ENCODE results near the gene NMT1. TPM values are rescaled to one million over a fixed set of nuclear protein-coding genes. Genes with fewer than 3 reads are reported as not detected.

NMT1 gene
- total RNA-seq, 1 experiment from 2014 or later: 117 TPM

- ATAC-seq (peak; percentile 100), DNase-seq (peak; percentile 98)
- ChIA-PET POLR2A (ENCODE audit: unreplicated experiment) (interaction anchor here (0.5 to 0.6 kb wide), 2 partner anchors 32 to 216 kb away, joined by 3 to 9 read pairs; partner anchors contain the start of gene NMT1), CTCF (interaction anchor here (0.7 to 1.2 kb wide), 3 partner anchors 42 to 220 kb away, joined by 3 to 13 read pairs (median 10); partner anchors contain the start of gene ACBD4)
- no TSS peak for BruUV-seq (replicated peaks)
- Histone ChIP-seq H3K36me3 (ENCODE audit: low read depth, low read length) (peaks cover 69% of the 10 kb centered on the region), H3K4me2 (ENCODE audit: low read length) (peak overlapping the region; percentile 30), H3K9me3 (ENCODE audit: low read length) (no peaks in the 10 kb centered on the region), H3K27ac (ENCODE audit: low read length) (peak overlapping the region; percentile 59), H3K27me3 (ENCODE audit: low read length) (no peaks in the 10 kb centered on the region), H3K79me2 (ENCODE audit: low read length) (peaks cover 8% of the 10 kb centered on the region; the same call in 1 of the 2 replicates), H3K9me2 (replicated peaks; ENCODE audit: low read length) (no peaks in the 10 kb centered on the region), H3K4me1 (ENCODE audit: insufficient read depth, low read length) (peaks cover 21% of the 10 kb centered on the region), H2AFZ (ENCODE audit: low read length) (no peak overlapping the region), H3K4me3 (ENCODE audit: low read length) (no peak overlapping the region), H4K20me1 (ENCODE audit: low read length) (no peaks in the 10 kb centered on the region), H3K9ac (ENCODE audit: low read length) (peak overlapping the region; percentile 6), H3F3A (ENCODE audit: low read length, unreplicated experiment) (peaks cover 16% of the 10 kb centered on the region)
- no peak for TF ChIP-seq EZH2 (IDR thresholded peaks at IDR 0.05; ENCODE audit: low read length, unreplicated experiment)
- no peak for TF ChIP-seq CTCF (conservative IDR thresholded peaks at IDR 0.05; ENCODE audit: low read depth, low read length)
- no peak for TF ChIP-seq EZH2phosphoT487 (IDR thresholded peaks at IDR 0.05; ENCODE audit: borderline replicate concordance, low read length)
- intact Hi-C loops (cut with micrococcal nuclease): loop anchor here (1.0 to 5.0 kb wide), 4 partner anchors 32 to 74 kb away; partner anchors contain the start of genes DCAKD, NMT1 and PLCD3
These were observed 31.9 kb downstream of the NMT1 start for GRCh38 chr17:45092911-45093430.

- Histone ChIP-seq H3K9ac (ENCODE audit: low read length) (peak overlapping the region; percentile 6), H3K27ac (ENCODE audit: low read length) (peak overlapping the region; percentile 59), H3K79me2 (ENCODE audit: low read length) (peaks cover 8% of the 10 kb centered on the region; the same call in 1 of the 2 replicates), H3K4me3 (ENCODE audit: low read length) (no peak overlapping the region), H3K27me3 (ENCODE audit: low read length) (no peaks in the 10 kb centered on the region), H2AFZ (ENCODE audit: low read length) (no peak overlapping the region), H4K20me1 (ENCODE audit: low read length) (no peaks in the 10 kb centered on the region), H3K4me1 (ENCODE audit: insufficient read depth, low read length) (peaks cover 21% of the 10 kb centered on the region), H3F3A (ENCODE audit: low read length, unreplicated experiment) (peaks cover 16% of the 10 kb centered on the region), H3K36me3 (ENCODE audit: low read depth, low read length) (peaks cover 71% of the 10 kb centered on the region), H3K4me2 (ENCODE audit: low read length) (peak overlapping the region; percentile 30), H3K9me3 (ENCODE audit: low read length) (no peaks in the 10 kb centered on the region), H3K9me2 (replicated peaks; ENCODE audit: low read length) (no peaks in the 10 kb centered on the region)
- CTCF ChIA-PET: interaction anchor here (0.6 to 1.2 kb wide), 3 partner anchors 42 to 126 kb away, joined by 9 to 13 read pairs (median 10); partner anchors contain the start of genes ACBD4 and C1QL1
- intact Hi-C loops (cut with micrococcal nuclease): loop anchor here (1.0 to 5.0 kb wide), 4 partner anchors 32 to 74 kb away; partner anchors contain the start of genes DCAKD, NMT1 and PLCD3
- POLR2A ChIA-PET (ENCODE audit: unreplicated experiment): interaction anchor here (0.5 kb wide), 1 partner anchor 32 kb away, joined by 3 read pairs; the partner anchor contains the start of gene NMT1
- BruUV-seq (replicated peaks): no TSS peak
- TF ChIP-seq EZH2phosphoT487 (IDR thresholded peaks at IDR 0.05; ENCODE audit: borderline replicate concordance, low read length): no peak
- no peak for TF ChIP-seq CTCF (conservative IDR thresholded peaks at IDR 0.05; ENCODE audit: low read depth, low read length)
- TF ChIP-seq EZH2 (IDR thresholded peaks at IDR 0.05; ENCODE audit: low read length, unreplicated experiment): no peak
- DNase-seq (no peak), ATAC-seq (no peak)
These were observed 32.5 kb downstream of the NMT1 start for GRCh38 chr17:45093444-45094110.

All from PC-3 (cell line).